Activated gamma-delta T cell (primary cell): Measurements from ENCODE around the gene MDN1.
"Not testable (repeated sequence)": the region's sequence is repeated elsewhere in the genome, so short reads cannot be mapped to it uniquely, and the experiment has no call there.

Experiments
- DNase-seq: peaks from one replicate; lab custom pipeline; 2025; lab: John Stamatoyannopoulos, UW

MDN1 gene

DNA sequence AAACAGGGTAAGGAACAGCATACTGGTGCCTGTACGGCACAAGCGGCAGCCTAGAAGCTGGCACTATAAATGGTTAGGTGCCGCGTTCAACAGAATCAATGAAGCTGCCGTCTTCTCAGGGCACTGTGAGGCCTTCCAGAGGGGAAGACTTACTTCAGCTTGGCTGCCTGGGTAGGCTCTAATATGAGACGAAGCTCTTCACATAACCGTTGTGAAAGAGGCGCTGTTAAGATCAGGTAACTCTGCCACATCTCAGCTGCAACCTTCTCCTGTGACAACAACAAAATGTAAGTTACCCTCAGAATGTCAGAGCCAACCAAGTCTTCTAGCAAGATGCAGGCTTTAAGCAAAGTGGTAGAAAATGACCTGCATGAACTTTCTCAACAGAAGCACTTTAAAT is 169.0 kb downstream of the MDN1 start:
- no peak for DNase-seq

DNA sequence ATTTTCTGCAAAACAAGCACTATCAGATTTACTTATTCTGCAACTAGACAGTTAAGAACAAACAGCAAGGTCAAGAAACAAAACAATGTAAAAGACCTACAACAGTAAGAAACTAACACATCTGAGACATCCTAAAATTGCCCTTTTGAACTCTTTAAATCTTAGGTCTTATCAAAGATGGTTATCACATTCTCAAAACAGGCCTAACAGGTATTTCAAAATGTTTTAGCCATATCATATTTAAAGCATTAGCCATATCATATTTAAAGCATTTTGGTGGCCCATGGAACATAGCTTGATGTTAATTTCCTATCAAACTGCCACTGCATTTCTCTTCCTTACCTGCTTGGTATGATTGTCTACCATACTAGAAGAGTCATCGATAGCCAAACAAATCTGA is 169.9 kb downstream of the MDN1 start:
- no peak for DNase-seq

DNA sequence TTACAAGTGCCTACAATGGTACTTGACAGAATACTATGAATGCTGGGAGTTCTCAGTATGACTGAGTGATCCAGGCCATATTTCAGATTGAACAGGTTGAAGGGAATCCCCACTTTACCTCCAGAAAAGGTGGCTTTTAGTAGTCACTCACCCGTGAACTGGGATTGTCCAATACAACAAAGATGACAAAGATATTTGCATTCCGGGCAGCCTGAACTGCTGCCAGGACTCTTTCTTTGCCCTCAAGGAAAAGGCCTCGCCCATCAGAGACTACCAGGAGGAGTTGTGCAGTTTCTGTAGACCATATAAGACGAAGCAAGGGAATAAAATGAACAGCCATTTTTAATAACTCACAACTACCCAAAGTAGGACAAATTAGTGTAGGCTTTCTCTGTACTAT is 174.7 kb downstream of the MDN1 start:
- DNase-seq = no peak

DNA sequence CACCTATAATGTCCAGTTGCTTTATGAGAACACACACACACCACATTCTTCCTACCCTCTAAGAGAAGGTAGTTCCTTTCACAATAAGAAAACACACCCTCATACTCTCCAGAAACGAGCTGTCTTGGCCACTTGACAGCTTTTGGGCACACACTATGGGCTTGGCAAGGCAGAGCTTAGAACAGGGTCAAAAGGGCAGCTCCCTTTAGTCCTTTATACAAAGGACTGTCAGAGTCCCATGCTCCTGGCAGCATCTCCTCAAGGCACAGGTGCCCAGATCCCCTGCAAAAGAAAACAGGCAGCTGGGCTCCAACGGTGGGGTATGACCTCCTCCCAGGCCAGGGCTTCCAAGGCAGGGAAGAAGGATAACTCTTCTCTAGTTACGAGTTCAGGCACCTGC is 176.2 kb downstream of the MDN1 start:
- DNase-seq = no peak

DNA sequence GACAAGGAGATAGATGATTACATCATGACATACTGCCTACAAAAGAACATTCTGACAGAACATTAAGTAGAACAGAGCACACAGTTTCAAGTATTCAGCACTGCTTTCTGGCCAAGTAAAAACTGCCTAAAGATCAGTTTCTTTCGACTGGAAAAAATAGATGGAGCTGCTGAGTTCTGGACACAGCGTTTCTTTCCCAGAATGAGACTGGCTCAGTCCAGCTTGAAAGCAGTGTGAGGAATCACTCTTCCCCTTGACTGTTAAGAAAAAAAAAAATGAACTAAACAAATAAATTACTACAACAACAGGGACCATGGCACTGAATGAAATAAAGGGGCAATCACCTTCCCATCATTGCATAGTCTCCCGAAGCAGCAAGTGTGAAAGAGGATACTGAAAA is 176.6 kb downstream of the MDN1 start:
- no peak for DNase-seq

DNA sequence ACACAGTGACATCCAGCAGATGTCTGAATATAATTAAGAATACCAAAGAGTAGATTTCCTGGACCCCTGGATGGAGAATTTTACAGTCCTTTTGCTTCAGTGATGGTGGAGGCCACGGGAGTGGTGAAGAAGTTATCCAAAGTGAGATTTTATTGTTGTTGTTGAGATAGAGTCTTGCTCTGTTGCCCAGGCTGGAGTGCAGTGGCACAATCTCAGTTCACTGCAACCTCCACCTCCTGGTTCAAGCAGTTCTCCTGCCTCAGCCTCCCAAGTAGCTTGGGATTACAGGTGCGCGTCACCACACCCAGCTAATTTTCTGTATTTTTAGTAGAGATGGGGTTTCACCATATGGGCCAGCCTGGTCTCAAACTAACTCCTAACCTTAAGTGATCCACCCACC is 178.0 kb downstream of the MDN1 start:
- not testable (repeated sequence) for DNase-seq

DNA sequence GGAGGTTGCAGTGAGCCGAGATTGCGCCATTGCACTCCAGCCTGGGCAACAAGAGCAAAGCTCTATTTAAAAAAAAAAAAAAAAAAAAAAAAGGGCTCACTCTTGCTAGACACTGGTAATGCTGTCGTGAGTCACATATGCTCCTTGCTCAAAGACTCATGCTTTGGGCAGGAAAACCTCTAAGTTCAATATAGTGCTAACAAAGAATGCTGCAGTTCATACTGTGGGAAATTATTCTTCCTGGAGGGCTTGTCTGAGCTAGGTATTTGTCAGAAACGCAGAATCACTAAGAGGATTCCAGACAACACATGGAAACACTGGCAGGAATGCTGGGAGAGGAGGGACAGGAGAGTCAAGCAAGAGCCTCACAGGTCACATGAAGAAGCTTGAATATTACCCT is 178.8 kb downstream of the MDN1 start:
- DNase-seq = no peak

DNA sequence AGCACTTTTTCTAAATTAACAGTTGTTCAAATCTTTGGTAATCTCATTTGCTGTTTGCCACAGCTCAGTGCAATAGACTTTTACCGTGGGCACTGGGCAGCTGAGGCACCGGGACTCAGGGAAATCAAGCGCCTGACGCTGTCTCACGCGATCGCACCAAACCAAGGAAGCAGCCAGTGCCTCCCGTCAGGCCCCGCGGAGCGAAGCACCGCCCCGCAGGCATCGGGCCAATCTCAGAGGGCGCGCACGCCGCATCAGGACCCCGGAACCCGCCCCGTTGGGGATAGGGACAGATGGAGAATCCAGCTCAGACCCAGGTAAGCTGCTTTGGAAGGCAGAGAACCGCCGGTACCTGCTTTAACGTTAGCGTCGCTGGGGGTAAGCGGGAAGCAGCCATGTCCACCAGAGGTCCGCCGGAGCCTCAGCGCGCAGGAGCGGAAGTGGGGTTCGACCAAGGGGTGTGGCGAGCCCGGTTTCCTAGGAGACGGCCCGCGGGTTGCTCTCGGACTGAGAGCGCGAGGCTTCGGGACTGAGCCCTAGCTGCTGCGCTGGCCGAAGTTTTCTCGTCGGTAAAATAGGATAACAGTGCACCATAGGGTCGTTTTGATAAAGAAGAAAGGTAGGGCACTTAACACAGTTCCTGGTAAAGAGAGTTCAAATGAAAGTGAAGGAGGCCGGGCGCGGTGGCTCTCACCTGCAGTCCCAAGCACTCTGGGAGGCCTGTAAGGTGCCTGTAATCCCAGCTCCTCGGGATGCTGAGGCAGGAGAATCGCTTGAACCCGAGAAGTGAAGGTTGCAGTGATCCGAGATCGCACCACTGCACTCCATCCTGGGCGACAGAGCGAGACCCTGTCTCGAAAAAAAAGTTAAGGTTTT is 181.0 kb downstream of the MDN1 start, which contains the start of gene LYRM2:
Gene LYRM2 (minus strand): TSS at position 428 of the 876 bp plus-strand sequence. CDS start 31 bp downstream, at position 397.
- DNase-seq = peak; percentile 85

DNA sequence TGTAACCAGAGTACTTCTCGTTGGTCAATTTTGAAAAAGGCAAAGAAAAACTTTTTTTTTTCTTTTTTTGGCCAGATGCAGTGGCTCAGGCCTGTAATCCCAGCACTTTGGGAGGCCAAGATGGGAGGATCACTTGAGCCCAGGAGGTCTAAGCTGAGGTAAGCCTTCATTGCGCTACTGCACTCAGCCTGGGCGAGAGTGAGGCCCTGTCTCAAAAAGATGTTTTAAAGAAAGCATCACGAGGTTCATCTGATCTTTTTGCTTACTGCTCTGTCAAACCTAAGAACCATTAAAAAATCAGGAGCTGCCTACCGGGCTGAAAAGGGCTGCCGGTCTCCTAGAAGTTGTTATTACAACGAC is 181.7 kb downstream of the MDN1 start:
- DNase-seq = no peak

DNA sequence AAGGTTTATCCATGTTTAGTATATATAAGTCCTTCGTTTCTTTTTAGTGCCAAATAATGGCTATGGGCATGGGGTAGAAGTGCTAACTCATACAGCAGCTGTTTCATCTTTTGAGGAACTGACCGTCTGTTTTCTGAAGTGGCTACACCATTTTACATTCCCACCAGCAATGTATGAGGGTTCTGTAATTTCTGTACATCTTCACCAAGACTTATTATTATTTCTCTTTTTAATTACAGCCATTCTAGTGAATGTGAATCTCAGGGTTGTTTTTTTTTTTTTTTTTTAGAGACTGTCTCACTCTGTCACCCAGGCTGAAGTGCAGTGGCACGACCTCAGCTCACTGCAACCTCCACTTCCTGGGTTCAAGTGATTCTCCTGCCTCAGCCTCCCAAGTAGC is 183.2 kb downstream of the MDN1 start:
- DNase-seq = not testable (repeated sequence)

DNA sequence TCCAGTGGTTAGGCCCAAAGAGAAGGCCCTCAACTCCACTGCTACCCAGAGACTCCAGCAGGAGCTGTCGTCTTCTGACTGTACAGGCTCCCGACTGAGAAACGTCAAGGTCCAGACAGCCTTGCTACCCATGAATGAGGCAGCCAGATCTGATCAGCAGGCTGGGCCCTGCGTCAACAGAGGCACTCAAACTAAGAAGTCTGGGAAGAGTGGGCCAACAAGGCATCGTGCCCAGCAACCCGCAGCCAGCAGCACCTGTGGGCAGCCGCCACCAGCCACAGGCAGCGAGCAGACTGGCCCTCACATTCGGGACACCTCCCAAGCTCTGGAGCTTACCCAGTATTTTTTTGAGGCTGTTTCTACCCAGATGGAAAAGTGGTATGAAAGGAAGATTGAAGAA is 189.1 kb downstream of the MDN1 start:
- no peak for DNase-seq

DNA sequence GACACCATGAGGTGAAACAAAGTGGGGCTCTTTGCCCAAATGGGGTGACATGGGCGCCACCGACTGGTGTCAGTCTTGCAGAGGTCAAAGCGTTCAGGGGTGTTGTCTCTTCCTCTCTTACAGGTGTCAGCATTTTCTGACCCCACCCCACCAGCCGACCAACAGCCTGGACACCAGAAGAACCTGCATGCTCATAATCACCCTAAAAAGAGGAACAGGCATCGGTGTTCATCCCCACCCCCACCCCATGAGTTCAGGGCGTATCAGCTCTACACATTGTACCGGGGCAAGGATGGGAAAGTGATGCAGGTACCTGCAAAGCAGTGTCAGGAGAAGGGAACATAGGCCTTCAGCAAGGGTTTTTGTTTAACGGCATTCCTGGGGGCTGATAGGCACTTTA is 195.8 kb downstream of the MDN1 start:
- no peak for DNase-seq

DNA sequence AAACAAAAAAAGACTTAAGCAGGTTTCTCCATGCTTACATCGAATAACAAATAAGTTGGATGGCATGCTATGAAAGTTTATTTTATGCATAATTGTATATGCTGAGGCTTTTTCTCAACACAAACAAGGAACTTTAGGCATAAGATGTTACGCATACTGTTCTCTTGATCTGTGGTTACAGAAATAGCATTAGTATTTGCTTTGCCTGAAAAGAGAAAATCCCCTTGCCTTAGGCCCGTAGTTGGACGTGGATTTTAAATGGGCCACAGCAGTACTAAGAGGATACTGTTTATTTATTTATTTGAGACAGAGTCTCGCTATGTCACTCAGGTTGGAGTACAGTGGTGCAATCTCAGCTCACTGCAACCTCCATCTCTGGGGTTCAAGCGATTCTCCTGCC is 200.0 kb downstream of the MDN1 start:
- no peak for DNase-seq

DNA sequence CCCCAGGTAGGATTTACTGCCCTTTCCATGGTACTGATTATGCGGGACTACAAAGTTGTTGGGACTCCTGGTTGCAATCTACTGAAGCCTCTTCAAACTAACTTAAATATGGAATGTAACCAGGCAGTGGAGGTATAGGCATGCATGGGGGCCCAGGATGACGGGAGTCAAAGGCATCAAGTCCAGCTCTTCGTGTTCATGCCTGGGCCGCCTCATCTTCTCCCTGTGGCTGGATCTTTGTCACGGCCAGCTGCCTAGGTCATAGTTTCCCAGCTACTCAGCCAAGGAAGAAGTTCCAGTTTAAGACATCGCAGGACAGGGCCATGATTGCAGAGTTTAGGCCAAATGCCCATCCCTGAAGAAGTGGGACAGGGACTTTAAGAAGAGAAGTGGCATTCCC is 201.6 kb downstream of the MDN1 start:
- DNase-seq = no peak

DNA sequence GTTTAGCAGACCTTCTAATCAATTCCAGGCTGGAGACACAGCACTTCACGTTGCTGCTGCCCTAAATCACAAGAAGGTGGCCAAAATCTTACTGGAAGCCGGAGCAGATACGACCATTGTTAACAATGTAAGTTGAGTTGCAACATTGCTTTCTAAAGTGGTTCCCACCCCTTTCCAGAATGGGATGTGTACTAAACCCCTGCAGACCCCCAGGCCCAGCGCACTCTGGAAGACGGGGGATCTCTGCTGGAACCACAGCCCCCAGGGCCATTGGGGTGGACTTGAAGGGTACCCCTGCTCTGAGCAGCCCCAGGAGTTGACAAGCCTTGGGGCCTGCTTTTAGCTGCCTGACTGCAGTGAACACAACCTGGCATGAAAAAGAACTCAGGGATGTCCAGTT is 203.1 kb downstream of the MDN1 start:
- no peak for DNase-seq

DNA sequence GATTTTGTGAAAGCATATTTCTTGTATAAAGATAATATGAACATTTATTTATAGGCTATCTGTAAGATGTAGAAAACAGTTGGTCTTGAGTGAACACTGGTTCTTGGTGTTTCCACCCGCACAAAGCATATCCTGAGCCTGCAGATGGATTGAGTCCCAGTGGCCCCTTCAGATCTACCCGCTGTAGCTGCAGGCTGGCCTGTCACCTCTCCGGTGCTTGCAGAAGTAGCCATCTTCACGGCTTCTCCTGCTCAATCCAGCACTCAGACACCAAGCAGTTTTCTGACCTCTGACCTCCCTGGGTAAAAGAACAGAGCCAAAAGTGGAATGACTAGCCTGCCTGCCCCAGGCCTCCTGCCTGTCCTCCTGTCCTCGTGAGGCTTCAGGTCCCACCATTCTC is 203.7 kb downstream of the MDN1 start:
- DNase-seq = no peak

DNA sequence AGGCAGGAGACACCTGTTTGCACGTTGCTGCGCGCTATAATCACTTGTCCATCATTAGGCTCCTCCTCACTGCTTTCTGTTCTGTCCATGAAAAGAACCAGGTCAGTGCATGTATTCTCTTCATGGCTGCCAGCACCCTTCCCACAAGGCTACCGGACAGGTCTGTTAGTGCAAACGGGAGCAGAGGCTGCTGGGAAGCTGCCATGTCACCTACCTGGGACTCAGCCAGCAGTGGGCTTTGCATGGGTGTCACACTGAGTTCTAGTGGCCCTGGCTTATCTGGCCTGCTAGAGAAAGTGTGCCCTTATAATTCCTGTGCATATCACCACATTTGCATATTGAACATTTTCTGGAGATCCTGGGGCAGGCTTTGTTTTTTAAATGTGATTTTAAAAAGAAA is 205.8 kb downstream of the MDN1 start:
- no peak for DNase-seq

DNA sequence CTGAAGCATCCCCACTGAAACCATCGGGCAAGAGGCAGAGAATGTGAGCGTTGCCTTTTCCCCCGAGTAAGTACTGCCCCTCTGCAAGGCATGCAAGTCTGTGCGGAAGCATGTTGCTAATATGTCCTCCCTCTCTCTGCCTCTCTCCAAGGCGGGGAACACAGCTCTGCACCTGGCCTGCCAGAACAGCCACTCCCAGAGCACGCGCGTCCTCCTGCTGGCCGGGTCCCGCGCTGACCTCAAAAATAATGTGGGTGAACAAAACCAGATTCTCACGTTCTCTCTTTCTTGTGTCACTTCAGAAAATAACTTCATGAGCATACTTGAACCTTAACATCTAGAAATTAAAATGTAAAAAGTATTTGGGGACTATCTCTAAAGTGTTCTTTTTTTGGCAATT is 207.5 kb downstream of the MDN1 start:
- DNase-seq = no peak

DNA sequence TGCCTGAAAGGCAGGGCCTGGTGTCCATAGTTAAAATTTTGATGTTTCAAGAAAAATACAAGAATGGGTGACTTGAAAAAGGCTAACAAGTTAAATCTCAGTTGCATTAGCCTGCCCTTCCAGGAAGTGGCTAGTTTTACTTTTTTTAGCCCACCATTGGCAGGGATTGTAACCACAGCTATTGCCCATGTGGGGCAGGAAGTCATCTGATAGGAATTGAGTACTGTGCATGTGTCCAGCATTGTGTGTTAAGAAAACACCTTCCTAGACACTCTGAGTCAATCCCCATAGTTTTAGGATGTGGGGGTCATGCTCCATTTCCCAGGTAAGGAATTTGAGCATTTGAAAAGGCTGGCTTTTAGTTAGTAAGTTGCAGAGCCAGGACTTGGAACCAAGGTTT is 207.9 kb downstream of the MDN1 start:
- DNase-seq = no peak

DNA sequence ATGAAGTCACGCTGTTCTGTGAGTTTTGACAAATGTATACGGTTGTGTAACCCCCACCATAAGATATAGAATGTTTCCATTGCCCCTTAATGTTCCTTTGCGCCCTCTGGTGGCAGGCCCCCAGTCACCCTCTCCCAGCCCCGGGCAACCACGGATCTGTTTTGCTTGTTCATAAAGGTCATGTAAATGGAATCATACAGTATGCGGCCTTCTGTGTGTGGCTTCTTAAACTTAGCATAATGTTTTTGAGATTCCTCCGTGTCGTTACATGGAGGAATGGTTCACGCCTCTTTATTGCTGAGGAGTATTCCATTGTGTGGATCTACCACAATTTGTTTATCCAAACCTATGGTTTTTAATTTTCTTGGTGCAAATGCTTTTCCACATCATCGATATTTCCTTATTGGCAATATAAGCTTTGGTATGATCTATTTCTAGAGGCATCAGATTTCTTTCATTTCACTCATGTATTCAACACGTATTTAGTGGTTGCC is 209.4 kb downstream of the MDN1 start:
- peak; percentile 27 for DNase-seq

DNA sequence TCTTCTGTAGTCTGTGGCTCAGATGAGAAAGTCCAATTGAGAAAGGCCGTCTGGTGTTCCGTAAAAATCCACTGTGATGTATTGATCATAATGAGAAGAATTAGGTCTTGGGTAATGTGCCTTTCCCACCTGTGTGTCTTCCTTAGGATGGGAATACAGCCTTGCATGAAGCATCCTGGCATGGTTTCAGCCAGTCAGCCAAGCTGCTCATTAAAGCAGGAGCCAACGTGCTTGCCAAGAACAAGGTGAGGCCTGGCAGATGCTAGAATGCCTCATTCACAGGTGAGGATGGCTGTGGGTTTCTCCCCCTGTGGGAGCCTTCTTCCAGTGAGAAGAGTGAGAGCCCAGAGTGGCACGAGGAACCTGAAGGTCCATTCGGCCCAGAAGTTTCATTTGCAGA is 213.7 kb downstream of the MDN1 start:
- no peak for DNase-seq

DNA sequence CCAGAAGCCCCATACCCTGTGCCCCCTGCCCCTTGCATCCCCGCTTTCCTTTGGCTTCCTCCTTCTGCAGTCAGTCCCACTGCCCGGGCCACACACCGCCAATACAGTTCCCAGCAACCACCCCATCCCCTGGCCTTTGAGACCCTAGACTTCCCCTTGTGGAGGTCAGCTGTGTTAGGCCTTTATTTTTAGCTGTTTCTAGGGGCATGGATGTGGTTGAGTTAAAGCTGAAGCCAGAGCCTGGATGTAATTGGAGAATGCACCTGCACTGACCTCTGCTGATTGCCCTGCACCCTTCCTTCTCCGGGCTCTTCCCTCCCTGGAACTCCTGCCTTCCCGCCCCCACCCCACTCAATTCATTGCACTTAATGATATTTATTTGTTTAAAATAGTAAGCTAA is 214.9 kb downstream of the MDN1 start:
- no peak for DNase-seq

DNA sequence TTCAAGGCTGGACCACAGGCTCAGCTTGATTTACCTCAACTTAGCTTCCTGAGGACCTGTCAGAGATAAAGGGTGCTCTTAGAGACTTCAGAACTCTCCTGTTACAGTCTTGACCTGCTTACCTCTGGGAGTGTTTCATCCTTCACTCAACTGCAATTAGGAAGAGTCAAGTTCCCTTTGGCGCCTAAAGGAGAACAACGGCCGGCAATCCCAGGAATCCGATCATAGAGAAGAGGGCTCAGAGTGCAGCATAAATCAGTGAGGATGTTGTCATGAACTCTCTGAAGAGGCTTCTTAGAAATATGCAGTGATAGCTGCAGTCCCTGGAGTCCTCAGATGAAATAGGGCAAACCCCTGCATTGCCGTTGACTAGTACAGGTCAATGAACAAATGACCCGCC is 217.4 kb downstream of the MDN1 start:
- DNase-seq = no peak

DNA sequence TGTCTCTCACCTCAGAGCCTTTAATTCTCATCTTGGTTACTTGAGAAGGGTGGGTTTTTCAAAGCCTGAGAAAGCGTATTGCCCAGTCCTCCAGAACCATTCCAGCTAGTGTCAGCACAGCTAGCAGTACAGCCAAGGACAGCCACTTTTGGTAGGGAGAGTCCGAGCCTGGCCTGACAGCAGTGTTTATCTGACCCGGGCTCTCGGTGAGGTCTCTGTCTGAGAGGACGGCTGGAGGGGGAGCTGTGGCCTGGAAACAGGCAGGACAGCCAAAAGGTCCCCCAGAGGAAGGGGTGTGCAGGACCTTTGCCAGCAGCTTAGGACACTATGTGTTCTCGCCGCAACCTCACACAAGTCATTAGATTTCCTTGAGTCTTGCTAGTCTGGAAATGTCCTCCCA is 219.9 kb downstream of the MDN1 start:
- no peak for DNase-seq
